Measurements from ENCODE around the gene NHSL1. TPM values are rescaled to one million over a fixed set of nuclear protein-coding genes. Genes with fewer than 3 reads are reported as not detected.

The NHSL1 gene
- total RNA-seq, 2 experiments from 2014 or later: 0.06 to 0.08 TPM

DNA sequence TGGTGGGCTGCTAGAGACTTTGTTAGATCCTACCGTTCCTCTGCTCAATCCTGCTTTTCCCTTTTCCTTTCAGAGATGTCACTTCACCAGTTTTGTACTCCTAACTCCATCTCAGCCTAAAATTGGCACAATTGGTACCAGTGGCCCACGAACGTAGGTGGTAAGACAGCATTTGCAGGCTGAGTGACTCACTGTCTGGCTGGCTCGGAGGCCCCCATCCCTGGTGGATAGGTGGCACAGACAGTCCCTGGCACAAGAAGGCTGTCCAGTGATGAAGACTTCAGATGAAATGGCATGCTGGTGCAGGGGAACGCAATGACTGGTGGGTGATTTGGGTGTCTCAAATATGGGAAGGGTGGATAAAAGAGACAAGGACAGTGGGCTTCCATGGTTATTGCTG is 84.2 kb downstream of the NHSL1 start:
- no peaks in the 10 kb centered on the region for H3K9me3 ChIP-seq (ENCODE audit: control insufficient read depth in 1 of 2, insufficient read depth in 1 of 2, low read length in 2 of 2)
- POLR2A ChIA-PET: no interaction called here
- TF ChIP-seq CTCF (IDR thresholded peaks at IDR 0.05): no peak
- Mint-ChIP-seq H3K27me3 (no peaks in the 10 kb centered on the region), H3K4me3 (no peak overlapping the region), H3K27ac (no peak overlapping the region), H3K36me3 (ENCODE audit: low read depth) (peaks cover 77% of the 10 kb centered on the region), H3K4me1 (ENCODE audit: low read depth) (no peaks in the 10 kb centered on the region), H3K9me3 (no peaks in the 10 kb centered on the region)
- no peaks in the 10 kb centered on the region for H3K4me1 ChIP-seq (ENCODE audit: insufficient read depth, low read length)
- CTCF ChIA-PET: no interaction called here
- peaks cover 64% of the 10 kb centered on the region for H3K36me3 ChIP-seq (ENCODE audit: insufficient read depth, low read length)
- intact Hi-C loops (cut with DNase I, micrococcal nuclease): no loop called here
- DNase-seq: no peak
- no peak overlapping the region for H3K4me3 ChIP-seq (ENCODE audit: low read length)
- H3K27me3 ChIP-seq (ENCODE audit: control insufficient read depth in 1 of 2, insufficient read depth in 2 of 2, low read length in 2 of 2): no peaks in the 10 kb centered on the region
- H3K27ac ChIP-seq (ENCODE audit: low read depth in 1 of 2, low read length in 2 of 2): no peak overlapping the region
- no peak for ATAC-seq (ENCODE audit: poor library complexity)

DNA sequence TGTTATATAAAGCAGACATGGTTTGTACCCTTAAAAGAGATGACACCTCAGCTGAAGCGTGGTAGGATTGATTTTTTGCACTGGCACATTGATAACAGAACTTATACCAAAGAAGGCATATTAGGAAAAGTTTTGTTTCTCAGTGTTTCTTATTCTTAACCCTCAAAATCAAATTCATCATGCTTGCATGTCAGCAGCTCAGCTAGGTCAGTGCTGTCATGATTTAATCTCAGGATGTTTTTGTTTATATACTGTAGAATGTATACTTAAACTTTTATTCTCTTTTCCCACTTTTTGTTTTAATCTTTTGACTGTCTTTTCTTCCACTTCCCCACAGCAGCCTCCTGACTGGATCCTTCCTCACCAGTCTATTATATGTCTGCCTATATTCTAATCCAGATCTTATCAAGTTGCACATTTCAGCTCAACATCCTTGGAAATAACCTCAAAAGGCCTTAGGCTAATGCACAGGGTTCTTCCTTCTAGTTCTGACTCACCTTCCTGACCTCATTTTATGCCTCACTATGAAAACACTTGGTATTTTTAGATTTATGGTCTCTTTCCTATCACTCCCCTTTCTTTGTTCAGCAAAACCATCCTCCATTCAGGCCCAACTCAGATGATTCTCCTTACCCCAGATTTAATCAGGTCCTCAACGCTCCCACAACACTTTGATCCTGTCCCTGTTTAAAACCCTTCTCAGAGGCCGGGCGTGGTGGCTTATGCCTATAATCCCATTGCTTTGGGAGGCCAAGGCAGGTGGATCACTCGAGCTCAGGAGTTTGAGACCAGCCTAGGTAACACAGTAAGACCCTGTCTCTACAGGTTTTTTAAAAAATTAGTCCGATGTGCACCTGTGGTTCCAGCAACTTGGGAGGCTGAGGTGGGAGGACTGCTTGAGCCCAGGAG is 88.1 kb downstream of the NHSL1 start:
- Histone ChIP-seq H3K4me3 (ENCODE audit: low read length) (no peak overlapping the region), H3K9me3 (ENCODE audit: control insufficient read depth in 1 of 2, insufficient read depth in 1 of 2, low read length in 2 of 2) (no peaks in the 10 kb centered on the region), H3K27me3 (ENCODE audit: control insufficient read depth in 1 of 2, insufficient read depth in 2 of 2, low read length in 2 of 2) (no peaks in the 10 kb centered on the region), H3K27ac (ENCODE audit: low read depth in 1 of 2, low read length in 2 of 2) (no peak overlapping the region), H3K36me3 (ENCODE audit: insufficient read depth, low read length) (peaks cover 83% of the 10 kb centered on the region), H3K4me1 (ENCODE audit: insufficient read depth, low read length) (peaks cover 3% of the 10 kb centered on the region)
- H3K9me3 Mint-ChIP-seq: no peaks in the 10 kb centered on the region
- DNase-seq (no peak), ATAC-seq (ENCODE audit: poor library complexity) (no peak)
- no peak for TF ChIP-seq CTCF (IDR thresholded peaks at IDR 0.05)
- no peak overlapping the region for H3K27ac Mint-ChIP-seq
- no peak overlapping the region for H3K4me3 Mint-ChIP-seq
- no peaks in the 10 kb centered on the region for H3K27me3 Mint-ChIP-seq
- H3K4me1 Mint-ChIP-seq (ENCODE audit: low read depth): peaks cover 2% of the 10 kb centered on the region
- peaks cover 78% of the 10 kb centered on the region for H3K36me3 Mint-ChIP-seq (ENCODE audit: low read depth)
- ChIA-PET CTCF (no interaction called here), POLR2A (no interaction called here)
- intact Hi-C loops (cut with DNase I, micrococcal nuclease): no loop called here

GRCh38 chr6:138410048-138410735 is 89.1 kb downstream of the NHSL1 start:
- POLR2A ChIA-PET: no interaction called here
- Mint-ChIP-seq H3K4me1 (ENCODE audit: low read depth) (peaks cover 10% of the 10 kb centered on the region), H3K36me3 (ENCODE audit: low read depth) (peaks cover 77% of the 10 kb centered on the region), H3K27ac (no peak overlapping the region), H3K9me3 (no peaks in the 10 kb centered on the region), H3K4me3 (no peak overlapping the region), H3K27me3 (no peaks in the 10 kb centered on the region)
- CTCF ChIA-PET: no interaction called here
- peak in 2 of 14 experiments; percentile 46 to 47 for DNase-seq
- TF ChIP-seq CTCF (IDR thresholded peaks at IDR 0.05): no peak
- Histone ChIP-seq H3K4me3 (ENCODE audit: low read length) (no peak overlapping the region), H3K27ac (ENCODE audit: low read depth in 1 of 2, low read length in 2 of 2) (no peak overlapping the region), H3K9me3 (ENCODE audit: control insufficient read depth in 1 of 2, insufficient read depth in 1 of 2, low read length in 2 of 2) (no peaks in the 10 kb centered on the region), H3K36me3 (ENCODE audit: insufficient read depth, low read length) (peaks cover 81% of the 10 kb centered on the region), H3K4me1 (ENCODE audit: insufficient read depth, low read length) (peaks cover 5% of the 10 kb centered on the region), H3K27me3 (ENCODE audit: control insufficient read depth in 1 of 2, insufficient read depth in 2 of 2, low read length in 2 of 2) (no peaks in the 10 kb centered on the region)
- intact Hi-C loops (cut with DNase I, micrococcal nuclease): no loop called here
- ATAC-seq (ENCODE audit: poor library complexity): no peak
